ENCODE measurements around the gene WIPF3. TPM values are rescaled to one million over a fixed set of nuclear protein-coding genes. Genes with fewer than 3 reads are reported as not detected.

The WIPF3 gene
- total RNA-seq, 1 donor from 2014 or later = 6.6 TPM

Small RNA genes lying within 50 kb of the gene (small RNA-seq; reads per million reads assigned to genes)
- not detected for gene RF01210 (ENCODE audit: low replicate concordance)

Other genes with a start within 250 kb of the WIPF3 start
- 0.25 TPM for gene PRR15, start 242.7 kb upstream of the WIPF3 start, total RNA-seq
- 102 TPM for gene SCRN1, start 183.3 kb downstream of the WIPF3 start, total RNA-seq
- 7.4 TPM for gene FKBP14, start 220.2 kb downstream of the WIPF3 start, total RNA-seq
- 24.3 TPM for gene PLEKHA8, start 221.9 kb downstream of the WIPF3 start, total RNA-seq

Data from temporal lobe (tissue), 2 donors.